ENCODE data around the gene KYNU.
"Not testable (repeated sequence)": the region's sequence is repeated elsewhere in the genome, so short reads cannot be mapped to it uniquely, and the experiment has no call there.

KYNU gene

DNA sequence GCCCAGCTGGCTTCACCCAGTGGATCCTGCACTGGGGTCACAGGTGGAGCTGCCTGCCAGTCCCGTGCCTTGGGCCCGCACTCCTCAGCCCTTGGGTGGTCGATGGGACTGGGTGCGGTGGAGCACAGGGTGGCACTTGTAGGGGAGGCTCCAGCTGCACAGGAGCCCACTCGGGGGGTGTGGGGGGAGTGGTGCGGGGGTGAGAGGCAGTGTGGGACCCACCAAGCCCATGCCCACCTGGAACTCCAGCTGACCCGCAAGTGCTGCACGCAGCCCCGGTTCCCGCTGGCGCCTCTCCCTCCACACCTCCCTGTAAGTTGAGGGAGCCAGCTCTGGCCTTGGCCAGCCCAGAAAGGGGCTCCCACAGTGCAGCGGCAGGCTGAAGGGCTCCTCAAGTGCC, 212.1 kb downstream of the KYNU start:
- DNase-seq (ENCODE audit: low read depth): not testable (repeated sequence)

Data from GM04503 (cell line).